Osteoblast (primary cell): Measurements from ENCODE around the gene TTC21A. TPM values are rescaled to one million over a fixed set of nuclear protein-coding genes. Genes with fewer than 3 reads are reported as not detected.

ENCODE experiments used
- DNase-seq: peaks from one replicate; pipeline ENCODE4 v3.0.0; 2011; ENCODE audit warnings: low spot score, mixed read lengths; ENCODE audit not compliant: insufficient read length; ENCODE audit errors: missing footprints
- H2AFZ ChIP-seq: 2 replicates; pipeline ENCODE4 v1.6.0; 2011; ENCODE audit warnings: mild to moderate bottlenecking, low read length
- H3K27ac ChIP-seq: 2 replicates; pipeline ENCODE4 v1.5.1; 2011; ENCODE audit warnings: mild to moderate bottlenecking, low read depth, low read length, moderate library complexity
- H3K27me3 ChIP-seq: 2 replicates; pipeline ENCODE4 v1.6.0; 2012; ENCODE audit warnings: mild to moderate bottlenecking, control low read depth, inconsistent platforms, low read length, moderate library complexity; ENCODE audit not compliant: insufficient read depth
- H3K36me3 ChIP-seq: 2 replicates; pipeline ENCODE4 v1.5.1; 2011; ENCODE audit warnings: mild to moderate bottlenecking, low read length, control low read depth, moderate library complexity; ENCODE audit not compliant: insufficient read depth
- H3K4me1 ChIP-seq: 2 replicates; pipeline ENCODE4 v1.5.1; 2011; ENCODE audit warnings: mild to moderate bottlenecking, low read length, control low read depth, moderate library complexity; ENCODE audit not compliant: insufficient read depth
- H3K4me2 ChIP-seq: 2 replicates; pipeline ENCODE4 v1.6.0; 2011; ENCODE audit warnings: mild to moderate bottlenecking, low read length; ENCODE audit not compliant: insufficient read depth
- H3K4me3 ChIP-seq: fragments of 200-600 bp; sonication (generic); 3 replicates; pipeline ENCODE4 v1.5.1; 2012; ENCODE audit warnings: mild to moderate bottlenecking, low read length, inconsistent platforms; ENCODE audit not compliant: insufficient read depth
- H3K79me2 ChIP-seq: 2 replicates; pipeline ENCODE4 v1.6.0; 2012; ENCODE audit warnings: mild to moderate bottlenecking, low read length, control low read depth, inconsistent platforms; ENCODE audit not compliant: insufficient read depth
- H3K9me3 ChIP-seq: 2 replicates; pipeline ENCODE4 v1.5.1; 2011; ENCODE audit warnings: low read depth, low read length, control low read depth
- H4K20me1 ChIP-seq: 2 replicates; pipeline ENCODE4 v1.6.0; 2012; ENCODE audit warnings: mild to moderate bottlenecking, low read length, control low read depth; ENCODE audit not compliant: insufficient read depth
- total RNA-seq: library from RNA; depleted of rRNA; stranded (reverse); fragments of >200 nt; gene quantifications from 2 replicates; pipeline ENCODE4 v1.2.3, GENCODE V29; 2012
- TF ChIP-seq, protein P1 (sequence below): IDR thresholded peaks from 2 replicates; pipeline ENCODE4 v1.5.1; 2011; ENCODE audit warnings: mild to moderate bottlenecking, low read depth, low read length, moderate library complexity; ENCODE audit errors: extremely low read depth

The TTC21A gene
- total RNA-seq, 1 donor, result 6.9 TPM

DNA sequence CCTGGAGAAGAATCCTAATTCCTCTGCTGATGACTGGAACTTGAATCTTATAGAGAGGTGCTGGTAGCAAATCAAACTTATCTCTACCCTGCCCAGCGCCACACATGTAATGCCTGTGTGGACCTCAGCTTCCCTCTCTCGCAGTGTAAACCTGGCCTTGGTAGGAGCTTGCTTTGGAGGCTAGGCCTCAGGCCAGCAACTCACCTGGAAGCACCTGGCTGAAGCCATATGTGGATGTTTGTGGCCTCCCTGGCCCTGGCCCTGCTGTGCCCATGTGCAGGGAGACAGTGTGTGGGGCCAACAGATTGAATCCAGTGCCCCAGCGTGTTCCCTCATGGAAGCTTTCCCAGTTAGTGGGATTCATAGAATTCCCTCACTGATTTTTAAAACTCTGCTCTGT, 8.4 kb downstream of the TTC21A start:
- Histone ChIP-seq H3K4me2 (no peak overlapping the region), H3K4me3 (no peak overlapping the region), H4K20me1 (no peaks in the 10 kb centered on the region), H2AFZ (no peak overlapping the region), H3K36me3 (peaks cover 2% of the 10 kb centered on the region), H3K4me1 (no peaks in the 10 kb centered on the region), H3K27ac (no peak overlapping the region), H3K27me3 (no peaks in the 10 kb centered on the region), H3K9me3 (no peaks in the 10 kb centered on the region), H3K79me2 (no peaks in the 10 kb centered on the region)
- TF ChIP-seq, protein P1, sequence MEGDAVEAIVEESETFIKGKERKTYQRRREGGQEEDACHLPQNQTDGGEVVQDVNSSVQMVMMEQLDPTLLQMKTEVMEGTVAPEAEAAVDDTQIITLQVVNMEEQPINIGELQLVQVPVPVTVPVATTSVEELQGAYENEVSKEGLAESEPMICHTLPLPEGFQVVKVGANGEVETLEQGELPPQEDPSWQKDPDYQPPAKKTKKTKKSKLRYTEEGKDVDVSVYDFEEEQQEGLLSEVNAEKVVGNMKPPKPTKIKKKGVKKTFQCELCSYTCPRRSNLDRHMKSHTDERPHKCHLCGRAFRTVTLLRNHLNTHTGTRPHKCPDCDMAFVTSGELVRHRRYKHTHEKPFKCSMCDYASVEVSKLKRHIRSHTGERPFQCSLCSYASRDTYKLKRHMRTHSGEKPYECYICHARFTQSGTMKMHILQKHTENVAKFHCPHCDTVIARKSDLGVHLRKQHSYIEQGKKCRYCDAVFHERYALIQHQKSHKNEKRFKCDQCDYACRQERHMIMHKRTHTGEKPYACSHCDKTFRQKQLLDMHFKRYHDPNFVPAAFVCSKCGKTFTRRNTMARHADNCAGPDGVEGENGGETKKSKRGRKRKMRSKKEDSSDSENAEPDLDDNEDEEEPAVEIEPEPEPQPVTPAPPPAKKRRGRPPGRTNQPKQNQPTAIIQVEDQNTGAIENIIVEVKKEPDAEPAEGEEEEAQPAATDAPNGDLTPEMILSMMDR, result no peak
- no peak for DNase-seq

DNA sequence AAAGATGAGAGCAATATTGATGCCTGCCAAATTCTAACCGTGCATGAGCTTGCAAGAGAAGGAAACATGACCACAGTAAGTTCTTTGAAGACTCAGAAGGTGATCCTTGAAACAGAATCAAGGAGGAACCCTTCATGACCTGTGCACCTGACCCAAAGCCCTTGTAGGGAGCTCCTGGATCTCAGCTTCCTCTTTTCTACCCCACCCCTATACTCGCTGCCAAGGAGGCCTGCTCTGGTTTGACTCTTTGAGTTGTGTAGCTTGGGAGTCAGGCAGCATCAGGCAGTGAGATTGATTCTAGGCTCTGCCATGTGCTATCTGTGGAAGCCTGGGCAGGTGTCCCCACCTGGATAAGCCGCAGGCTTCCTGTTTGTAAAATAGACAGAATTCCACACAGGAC, 10.6 kb downstream of the TTC21A start:
- TF ChIP-seq, protein P1, result no peak
- H3K4me1 ChIP-seq, result no peaks in the 10 kb centered on the region

DNA sequence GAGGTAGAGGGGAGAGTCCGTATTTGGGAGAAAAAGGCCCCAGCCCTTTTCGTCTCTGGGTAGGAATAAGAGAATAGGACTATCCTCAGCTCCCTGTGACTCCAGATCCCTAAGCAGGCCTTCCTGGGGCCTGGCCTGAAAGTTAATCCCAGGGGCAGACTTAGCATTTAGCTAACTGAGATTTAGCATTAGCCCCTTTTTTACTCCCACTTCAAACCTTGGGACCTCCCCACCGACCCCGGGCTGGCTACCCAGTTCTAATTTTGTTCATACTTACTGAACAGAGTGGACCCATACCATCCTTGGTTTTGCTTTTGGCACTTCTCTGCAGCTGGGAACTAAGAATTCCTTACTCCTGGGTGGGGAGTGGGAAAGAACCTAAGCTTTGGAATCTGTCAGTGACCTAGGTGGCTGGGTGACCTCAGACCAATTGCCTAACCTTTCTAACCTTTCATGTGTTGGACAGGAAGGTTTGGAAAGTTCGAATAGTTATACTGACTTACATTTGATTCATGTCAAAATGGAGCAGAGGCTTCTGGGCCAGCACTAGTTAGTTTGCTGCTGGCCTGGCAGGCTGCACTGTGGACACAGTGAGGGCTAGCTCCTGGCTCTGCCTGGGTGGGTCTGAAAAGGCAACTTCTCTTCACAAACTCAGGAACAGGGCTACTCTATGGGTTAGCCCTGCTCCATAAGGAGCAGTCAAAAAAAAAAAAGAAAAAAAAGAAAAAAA, 11.6 kb downstream of the TTC21A start:
- H3K27ac ChIP-seq, result no peak overlapping the region
- TF ChIP-seq, protein P1, result no peak
- H3K36me3 ChIP-seq, result no peaks in the 10 kb centered on the region
- H3K4me2 ChIP-seq, result no peak overlapping the region
- no peaks in the 10 kb centered on the region for H3K9me3 ChIP-seq
- no peaks in the 10 kb centered on the region for H4K20me1 ChIP-seq
- no peaks in the 10 kb centered on the region for H3K79me2 ChIP-seq
- no peak for DNase-seq
- no peak overlapping the region for H3K4me3 ChIP-seq
- H2AFZ ChIP-seq, result no peak overlapping the region
- H3K4me1 ChIP-seq, result no peaks in the 10 kb centered on the region
- H3K27me3 ChIP-seq, result no peaks in the 10 kb centered on the region

More for the DNA sequence above, 10.6 kb downstream of the TTC21A start:
- no peak for DNase-seq
- no peak overlapping the region for H3K4me2 ChIP-seq
- no peaks in the 10 kb centered on the region for H3K27me3 ChIP-seq
- no peak overlapping the region for H3K4me3 ChIP-seq
- H4K20me1 ChIP-seq, result no peaks in the 10 kb centered on the region
- H3K27ac ChIP-seq, result no peak overlapping the region
- H3K36me3 ChIP-seq, result no peaks in the 10 kb centered on the region
- no peak overlapping the region for H2AFZ ChIP-seq
- H3K9me3 ChIP-seq, result no peaks in the 10 kb centered on the region
- no peaks in the 10 kb centered on the region for H3K79me2 ChIP-seq

DNA sequence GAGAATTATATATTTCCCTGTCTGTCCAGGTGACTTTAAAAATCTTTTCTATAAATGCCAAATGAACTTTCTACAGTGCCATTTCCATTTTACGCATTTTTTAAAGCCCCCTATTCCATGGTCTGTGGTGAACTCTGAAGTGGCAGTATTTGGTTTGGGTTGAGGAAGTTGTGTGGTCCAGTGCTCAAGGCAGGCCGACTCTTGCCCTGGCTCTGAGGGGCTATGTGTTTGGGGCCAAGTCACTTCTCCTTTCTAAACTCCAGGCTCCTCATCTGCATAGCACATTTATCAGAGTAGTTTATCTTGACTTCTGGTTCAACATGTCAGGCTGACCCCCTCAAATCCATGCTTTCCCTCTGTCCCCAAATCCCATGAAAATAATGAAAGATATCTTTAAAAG, 14.1 kb downstream of the TTC21A start:
- DNase-seq, result no peak
- Histone ChIP-seq H3K4me3 (no peak overlapping the region), H3K4me1 (peaks cover 7% of the 10 kb centered on the region), H3K4me2 (no peak overlapping the region), H2AFZ (no peak overlapping the region), H4K20me1 (no peaks in the 10 kb centered on the region), H3K79me2 (no peaks in the 10 kb centered on the region), H3K9me3 (no peaks in the 10 kb centered on the region), H3K36me3 (no peaks in the 10 kb centered on the region), H3K27ac (no peak overlapping the region), H3K27me3 (no peaks in the 10 kb centered on the region)
- TF ChIP-seq, protein P1, result no peak
